ENCODE measurements around the gene PHF21B.

The PHF21B gene

DNA sequence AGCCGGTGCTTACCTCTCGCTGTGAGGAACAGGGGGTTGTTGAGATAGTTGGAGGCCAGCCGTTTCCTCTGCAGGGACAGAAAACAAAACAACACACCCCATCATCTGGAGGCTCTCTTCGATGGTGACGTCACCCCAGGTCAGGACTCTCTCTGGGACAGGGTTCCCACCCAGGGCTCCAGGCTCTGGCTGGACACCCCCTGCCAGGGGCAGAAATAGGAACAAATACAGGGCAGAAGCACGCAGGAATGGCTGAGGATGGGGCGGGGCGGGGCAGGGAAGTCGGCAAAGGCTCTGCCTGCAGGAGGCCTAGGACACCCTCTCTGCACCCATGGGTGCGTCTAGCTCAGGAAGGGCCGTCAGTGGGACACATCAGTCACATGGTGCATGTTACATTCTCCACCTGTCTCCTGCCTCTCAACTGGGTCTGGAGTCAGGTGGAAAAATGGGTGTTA lies 118.5 kb downstream of the PHF21B start:
- DNase-seq = no peak

DNA sequence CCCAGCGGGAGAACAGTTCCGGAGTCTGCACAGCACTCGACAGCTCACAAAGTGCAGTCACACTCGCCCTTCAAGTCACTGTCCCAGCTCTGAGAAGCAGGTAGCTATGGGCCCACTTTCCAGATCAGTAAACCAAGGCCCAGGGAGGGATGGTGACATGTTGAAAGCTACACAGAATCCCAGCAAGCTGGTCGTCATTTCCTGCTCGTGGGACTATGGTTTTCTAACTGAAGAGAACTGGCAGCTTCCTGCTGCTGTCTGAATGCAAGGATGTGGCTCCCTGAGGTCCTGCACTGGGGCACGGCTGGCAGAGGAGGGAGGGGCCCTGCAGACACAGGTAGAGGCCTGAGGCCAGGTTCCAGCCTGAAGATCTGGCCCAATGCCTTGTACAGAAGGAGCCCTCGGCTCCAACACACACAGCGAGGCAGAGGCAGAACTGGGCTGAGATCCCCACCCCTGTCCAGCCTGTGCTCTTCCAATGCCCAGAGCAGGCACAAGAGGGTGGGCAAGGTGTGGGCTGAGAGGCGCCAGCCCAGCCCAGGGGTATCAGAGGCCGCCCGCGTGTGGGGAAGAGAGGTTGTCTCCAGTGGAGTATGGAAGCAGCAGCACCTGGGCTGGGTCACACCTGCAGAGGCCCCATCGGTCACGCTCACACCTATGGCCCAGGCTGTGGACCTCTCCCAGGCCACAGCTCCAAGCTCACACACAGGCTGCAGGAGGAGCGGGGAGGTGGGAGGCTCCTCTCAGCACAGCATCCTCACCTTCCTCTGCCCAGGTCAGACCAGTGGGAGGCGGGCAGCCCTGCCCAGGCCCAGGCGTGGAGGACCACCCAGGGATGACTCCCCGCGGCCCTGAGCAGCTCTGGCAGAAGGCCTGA lies 119.2 kb downstream of the PHF21B start:
- no peak for DNase-seq

DNA sequence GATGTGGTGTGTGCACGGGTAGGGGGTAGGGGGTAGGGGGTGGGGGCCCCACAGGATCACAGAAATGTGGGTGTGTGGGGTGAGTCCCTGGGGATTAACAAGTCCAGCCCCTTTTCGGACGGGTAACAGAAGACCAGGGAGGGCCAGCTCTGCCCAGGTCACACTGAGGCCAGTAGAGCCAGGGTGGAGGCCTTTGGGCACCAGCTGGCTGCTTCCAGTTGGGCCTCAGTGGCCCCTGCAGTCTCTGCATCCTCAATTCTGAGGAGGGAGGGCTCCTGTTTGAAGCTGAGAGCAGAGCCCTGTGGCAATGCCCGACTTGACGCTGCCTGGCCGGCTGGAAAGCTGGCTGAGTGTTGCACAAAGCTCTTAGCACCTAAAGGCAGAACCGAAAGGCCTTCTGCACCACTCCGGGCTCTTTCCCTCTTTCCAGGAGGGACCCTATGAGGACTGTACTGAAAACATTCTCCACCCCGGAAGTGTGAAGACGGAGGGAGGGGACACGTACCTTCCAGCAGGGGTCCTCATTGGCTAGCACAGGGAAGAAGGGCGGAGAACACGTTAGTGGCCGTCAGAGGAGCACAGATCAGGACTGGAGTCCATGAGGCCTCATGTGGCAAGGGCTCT lies 120.4 kb downstream of the PHF21B start:
- no peak for DNase-seq

DNA sequence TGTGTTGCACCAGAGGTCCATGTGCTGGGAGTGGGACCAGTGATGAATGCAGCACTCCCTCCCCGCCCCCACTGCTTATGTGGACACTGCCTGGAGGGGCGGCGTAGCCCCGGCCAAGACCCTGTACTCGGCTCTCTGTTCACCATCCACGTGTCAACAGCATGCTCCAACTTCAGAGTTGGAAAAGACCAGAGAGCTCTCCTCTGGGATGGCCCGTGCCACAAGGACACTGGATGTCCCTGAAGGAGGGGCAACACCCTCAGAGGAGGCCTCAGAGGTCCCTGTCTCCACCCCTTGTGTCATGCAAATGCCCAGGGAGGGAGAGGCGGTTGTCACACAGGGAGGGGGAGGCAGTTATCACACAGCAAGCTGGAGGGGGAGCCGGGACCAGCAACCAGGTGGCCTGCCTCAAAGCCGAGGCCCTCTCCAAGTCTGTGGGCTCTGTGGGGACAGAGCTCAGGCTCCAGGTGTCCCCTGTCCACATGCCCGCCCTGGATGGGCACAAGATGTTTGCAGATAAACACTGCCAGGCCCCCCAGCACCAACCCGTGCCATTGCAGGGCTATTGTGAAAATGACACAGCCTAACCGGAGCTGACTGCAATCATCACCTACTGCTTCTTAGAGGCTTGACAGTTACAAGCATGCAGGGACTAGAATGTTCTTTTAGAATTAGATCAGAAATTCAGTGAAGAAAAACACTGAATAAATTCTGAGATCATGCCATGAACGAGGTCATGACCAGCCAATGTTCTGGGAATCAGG lies 121.1 kb downstream of the PHF21B start:
- no peak for DNase-seq

DNA sequence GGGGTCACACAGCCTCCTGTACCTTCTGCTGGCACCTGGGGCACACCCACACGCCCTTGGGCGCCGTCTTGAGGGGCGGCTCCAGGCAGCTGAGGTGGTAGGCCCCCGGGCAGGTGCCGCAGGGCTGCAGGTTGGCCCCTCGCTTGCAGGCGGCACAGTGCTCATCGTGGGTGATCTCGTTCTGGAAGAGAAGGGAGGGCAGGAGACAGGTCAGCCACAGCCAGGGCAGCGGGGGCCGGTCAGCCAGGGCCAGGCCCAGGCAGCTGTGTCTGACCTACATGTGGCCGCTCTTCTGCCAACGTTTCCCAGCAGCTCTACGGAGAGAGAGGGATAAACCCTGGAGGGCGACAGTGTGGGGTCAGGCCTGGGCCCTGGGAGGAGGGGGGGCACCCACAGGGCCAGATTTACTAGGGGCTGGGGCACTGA lies 121.9 kb downstream of the PHF21B start:
- no peak for DNase-seq

DNA sequence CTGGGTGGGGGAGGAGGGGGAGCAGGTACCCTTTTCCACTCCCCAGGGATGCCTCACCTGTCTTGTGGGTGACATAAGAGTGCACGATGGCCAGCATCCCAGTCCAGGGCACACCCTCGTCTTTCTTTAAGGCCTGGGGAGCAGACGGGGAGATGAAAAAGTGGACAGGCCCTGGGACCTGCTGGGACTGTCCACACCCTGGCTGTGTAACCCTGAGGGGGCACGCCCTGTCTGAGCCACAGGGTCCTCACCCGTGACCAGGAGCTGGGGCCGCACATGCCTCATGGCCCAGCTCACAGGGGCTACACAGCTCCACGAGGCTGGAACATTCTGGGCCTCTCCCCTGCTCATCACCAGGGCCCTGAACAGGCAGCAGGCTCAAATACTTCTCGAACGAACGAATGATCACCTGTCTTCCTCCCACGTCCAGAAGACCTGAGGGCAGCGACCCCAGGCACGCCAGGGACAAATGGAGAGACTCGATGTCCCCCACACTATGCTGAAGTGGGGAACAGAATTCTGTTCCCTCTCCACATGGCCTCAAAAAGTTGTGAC lies 123.9 kb downstream of the PHF21B start:
- DNase-seq = no peak

DNA sequence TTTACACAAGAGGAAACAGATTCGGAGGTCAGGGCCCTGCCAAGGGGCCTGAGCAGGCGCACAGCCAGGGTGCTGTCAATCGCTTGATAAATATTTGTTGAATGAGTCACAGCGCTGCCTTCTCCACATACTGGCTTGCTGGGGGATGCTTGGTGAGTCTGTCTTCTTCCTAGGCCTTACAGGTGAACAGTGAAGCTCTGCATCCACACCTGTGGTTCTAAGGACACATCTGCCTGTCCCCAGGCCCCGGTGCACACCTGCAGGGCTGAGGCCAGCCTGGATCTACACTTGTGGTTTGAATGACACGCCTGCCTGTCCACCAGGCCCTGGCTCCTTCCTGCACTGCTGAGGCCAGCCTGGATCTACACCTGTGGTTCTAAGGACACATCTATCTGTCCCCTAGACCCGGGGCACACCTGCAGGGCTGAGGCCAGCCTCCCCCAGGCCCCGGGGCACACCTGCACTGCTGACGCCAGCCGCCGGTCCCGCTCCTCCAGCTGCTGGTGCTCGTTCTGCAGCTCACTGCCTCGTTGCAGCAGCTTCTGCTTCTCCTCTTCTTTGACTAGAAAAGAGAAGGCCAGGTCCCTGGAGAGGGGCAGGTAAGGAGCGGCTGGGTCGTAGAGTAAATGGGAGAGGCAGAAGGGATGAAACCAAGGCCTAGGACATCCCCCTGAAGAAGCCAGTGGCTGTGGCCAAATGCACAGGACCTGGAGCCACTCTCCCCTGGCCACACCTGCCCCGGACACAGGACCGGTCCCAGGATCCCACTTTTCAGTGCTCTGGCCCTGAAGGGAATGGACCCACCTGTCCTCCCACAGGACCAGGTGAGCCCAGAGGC lies 124.6 kb downstream of the PHF21B start:
- DNase-seq = no peak

DNA sequence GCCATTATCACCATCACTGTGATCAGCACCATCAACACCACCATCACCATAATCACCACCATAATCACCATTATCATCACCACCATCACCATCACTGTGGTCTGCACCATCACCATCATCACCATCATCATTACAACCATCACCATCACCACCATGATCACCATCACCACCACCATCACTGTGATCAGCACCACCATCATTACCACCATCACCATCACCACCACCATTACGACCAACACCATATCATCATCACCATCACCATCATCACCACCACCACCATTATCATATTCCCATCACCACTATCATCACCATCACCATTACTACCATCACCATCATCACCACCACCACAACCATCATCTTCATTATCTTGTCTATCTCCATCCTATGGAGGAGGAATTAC lies 125.2 kb downstream of the PHF21B start:
- DNase-seq = no peak

DNA sequence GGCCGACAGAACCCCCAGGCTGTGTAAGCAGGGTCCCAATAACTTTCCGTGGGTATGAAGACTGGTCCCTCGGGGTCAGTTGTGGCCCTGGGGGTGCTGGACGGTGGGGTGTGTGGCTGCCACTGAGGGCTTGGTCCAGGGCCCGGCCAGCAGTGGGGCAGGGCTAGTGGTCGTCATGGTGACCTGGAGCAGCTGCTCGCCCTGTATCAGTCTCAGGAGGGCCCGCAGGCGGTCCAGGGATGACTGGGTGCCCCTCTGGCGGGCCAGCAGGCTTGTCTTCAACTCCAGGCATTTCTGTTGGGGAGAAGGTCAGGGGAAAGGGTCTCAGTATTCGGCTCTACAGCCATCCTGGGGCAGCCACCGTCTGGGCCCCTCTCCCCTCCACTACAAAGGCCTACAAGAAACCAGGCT lies 126.8 kb downstream of the PHF21B start:
- no peak for DNase-seq

DNA sequence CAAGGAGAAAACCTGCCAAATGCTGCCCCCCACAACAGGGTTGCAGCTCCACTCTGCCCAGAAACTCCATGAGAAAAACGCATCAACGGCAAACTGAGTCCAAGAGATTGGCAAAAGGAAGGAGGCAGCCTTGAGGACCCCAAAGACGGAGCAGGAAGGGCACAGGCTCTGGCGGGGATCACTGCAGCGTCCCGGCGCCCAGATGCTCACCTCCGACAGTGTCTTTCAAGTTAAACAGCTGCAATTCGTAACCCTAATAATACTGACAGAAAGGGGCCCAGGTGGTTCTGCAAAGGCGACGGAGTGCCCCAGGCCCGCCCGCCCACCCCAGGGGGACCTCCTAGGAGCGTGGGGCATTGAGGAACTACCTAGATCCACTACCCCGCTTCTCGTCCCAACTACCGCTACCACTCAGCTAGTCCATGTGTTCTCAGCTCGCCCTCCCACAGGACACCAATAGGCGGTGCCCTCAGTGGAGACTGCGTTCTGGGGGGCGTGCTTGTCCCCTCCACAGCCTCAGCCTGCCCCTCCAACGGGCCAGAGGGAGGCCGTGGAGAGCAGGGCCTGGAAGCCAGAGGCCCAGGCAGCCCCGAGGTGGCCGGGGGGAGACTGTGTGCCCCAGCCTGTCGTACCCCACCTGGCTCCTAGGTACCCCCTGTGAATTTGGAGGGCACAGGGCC lies 127.4 kb downstream of the PHF21B start:
- DNase-seq = no peak

DNA sequence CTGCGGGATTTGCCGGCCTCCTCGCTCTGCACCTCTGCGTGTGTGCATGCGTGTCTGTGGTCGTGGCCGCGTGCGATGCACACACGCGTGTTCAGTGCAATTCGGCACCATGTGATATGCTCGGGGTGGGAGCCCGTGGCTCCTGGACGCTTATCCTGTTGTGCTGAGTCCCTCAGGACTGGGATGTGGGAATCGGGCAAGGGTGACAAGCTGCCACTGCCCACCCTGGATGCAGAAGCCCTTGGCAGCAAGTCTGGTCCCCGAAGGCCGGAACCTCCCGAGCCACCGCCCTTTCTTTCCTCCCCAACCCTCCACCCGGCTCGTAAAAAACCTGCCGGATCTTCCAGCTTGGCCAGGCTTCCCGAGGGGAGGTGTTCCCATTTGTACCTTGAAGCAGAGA lies 128.2 kb downstream of the PHF21B start:
- no peak for DNase-seq

DNA sequence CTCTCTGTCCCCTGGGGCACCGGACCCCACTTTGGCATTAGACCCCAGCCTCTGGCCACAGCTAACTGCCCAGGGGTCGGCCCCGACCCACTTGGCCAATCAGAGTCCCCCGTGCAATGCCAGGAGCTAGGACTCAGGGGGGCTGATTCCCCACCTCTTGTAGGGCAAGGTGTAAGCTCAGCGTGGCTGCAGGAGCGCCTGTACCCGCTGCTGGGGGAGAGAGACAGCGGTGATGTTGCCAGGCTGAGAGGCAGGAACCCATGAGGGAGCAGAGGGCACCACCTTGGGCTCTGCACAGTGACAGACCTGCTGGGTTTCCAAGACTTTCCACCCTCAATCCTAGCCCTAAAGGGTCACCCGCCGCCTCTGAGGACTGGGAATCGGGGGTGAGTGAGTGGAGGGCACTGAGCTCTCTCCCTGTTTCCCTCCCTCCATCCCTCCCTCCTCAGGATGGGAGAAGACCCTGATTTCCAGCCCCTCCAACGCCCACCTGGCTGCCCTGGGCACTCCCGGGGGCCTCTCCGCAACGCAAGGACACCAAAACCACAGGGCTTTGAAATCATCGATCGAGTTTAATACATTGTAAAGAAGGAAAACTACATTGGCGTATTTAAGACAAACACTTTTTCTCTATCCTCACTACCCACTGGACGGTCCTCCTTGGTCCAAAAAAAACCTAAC lies 129.1 kb downstream of the PHF21B start:
- DNase-seq = no peak

DNA sequence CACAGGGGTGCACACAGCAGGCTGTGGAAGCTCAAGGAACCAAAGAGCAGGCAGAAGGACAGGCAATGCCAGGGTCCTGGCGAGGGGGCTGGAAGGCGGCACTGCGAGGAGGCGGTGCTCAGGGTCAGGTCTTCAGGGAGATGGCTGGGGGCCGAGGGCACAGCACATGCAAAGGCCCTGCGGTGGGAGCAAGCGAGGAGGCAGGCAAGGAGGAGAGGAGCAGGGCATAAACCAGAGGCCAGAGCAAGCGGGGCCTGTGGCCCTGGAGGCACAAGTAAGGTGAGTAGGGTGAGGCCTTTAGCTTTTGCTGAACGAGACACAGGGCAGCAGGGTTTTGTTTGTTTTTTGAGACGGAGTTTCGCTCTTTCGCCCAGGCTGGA lies 130.5 kb downstream of the PHF21B start:
- DNase-seq = no peak

DNA sequence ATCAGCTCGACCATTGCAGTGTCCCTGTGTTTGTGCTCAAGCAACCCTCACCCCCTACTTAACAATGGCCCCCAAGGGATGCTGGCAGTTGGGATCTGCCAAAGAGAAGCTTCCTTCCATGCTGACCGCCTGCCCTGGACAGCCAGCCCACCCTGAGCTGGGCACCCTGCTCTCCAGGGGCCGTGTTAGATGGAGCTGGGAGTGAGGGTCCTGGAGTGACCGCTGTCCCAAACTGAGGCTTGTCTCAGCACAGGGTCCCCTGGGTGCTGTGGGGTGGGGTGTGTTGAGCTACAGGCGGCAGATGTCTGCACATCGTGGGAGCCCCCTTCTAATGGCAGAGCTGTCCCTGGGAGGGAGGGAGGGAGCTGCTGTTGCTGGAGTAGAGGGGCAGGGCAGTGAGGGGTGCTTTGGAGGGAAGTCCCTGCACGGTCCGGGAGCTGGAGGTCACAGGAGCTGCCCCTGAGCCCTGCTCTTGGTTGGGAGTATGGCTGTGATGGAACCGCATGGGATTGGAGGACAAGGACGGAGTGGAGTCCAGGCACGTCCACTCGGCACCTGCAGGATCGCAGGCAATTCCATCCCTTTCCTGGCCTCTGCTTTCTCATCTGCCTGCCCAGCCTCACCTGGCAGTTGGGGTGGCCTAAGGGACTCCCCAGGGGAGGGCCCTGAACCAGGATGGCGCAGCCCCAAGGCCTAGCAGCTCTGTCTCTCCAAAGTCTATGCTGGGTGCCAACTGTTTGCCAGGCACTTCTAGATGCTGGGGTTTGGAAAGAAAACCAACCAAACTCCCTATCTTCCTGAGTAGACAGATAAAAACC lies 131.1 kb downstream of the PHF21B start:
- DNase-seq = no peak

DNA sequence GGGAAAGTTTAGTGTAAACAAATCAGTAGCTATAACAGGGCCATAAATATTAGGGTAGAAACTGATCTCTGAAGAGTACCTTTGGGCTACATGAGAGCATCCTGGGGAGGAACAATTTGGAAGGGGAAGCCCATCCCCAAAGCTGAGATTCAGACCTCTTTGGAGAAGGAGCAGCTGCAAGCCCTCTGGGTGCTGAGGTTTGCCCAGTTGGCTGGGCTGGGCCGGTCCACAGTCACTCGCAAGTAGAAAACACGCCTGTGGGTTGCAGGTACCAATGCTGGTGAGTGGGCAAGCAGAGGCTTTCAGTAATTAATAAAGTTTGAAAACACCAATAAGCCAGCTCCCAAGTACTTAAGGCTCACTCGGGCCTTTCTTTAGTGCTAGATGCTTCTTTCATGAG lies 132.9 kb downstream of the PHF21B start:
- no peak for DNase-seq

DNA sequence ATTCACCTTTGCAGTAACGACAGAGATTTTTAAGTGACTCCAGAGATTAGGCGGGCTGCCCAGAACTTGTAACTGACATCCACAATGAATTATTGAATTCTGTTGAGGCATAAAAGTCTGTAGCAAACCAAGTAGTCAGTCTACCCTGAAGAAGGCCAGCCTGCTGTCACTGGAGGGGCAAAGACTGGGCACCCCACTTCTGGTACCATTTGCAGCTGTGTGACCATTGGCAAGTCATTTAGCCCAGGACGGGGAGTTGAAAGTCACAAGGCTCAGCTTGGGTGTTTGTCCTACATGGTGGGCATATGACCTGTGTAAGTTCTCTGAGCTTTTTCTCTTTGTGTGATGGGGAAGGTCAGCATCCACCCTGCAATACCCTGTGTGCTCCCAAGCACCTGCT lies 138.0 kb downstream of the PHF21B start:
- DNase-seq = no peak

DNA sequence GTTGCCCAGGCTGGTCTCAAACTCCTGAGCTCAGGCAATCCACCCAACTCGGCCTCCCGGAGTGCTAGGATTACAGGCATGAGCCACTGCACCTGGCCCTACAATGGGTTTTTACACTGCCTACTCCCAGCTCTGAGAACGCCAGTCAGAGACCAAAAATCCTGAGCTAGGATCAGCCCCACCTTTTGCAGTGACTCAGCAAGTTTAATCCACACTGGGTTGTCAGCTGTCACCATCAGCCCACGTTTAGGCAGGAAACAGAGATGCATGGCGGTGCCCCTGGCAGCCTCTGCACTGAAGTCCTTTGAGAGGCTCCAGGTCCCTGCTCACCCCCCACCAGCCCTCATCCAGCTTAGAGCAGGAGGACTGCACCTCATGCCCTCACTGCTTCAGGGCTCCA lies 139.8 kb downstream of the PHF21B start:
- DNase-seq = peak; percentile 62

DNA sequence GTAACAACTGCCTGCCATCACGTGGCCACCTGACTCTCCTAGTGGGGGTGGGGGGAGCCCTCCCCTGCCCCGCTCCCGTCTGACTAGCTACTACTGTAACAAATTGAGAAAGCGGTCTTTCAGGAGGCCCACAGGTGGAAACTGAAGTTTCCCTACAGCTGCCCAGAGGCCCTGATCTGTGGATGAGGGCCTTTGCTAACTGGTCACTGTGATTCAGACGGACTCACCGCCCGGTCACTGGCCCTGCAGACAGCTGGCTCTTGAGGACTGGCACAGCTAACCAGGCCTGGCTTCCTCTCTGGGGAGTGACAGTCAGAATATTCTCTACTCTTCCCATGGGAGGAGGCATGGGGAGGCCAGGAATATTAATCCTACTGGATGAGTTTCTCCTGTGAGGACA lies 140.6 kb downstream of the PHF21B start:
- DNase-seq = no peak

DNA sequence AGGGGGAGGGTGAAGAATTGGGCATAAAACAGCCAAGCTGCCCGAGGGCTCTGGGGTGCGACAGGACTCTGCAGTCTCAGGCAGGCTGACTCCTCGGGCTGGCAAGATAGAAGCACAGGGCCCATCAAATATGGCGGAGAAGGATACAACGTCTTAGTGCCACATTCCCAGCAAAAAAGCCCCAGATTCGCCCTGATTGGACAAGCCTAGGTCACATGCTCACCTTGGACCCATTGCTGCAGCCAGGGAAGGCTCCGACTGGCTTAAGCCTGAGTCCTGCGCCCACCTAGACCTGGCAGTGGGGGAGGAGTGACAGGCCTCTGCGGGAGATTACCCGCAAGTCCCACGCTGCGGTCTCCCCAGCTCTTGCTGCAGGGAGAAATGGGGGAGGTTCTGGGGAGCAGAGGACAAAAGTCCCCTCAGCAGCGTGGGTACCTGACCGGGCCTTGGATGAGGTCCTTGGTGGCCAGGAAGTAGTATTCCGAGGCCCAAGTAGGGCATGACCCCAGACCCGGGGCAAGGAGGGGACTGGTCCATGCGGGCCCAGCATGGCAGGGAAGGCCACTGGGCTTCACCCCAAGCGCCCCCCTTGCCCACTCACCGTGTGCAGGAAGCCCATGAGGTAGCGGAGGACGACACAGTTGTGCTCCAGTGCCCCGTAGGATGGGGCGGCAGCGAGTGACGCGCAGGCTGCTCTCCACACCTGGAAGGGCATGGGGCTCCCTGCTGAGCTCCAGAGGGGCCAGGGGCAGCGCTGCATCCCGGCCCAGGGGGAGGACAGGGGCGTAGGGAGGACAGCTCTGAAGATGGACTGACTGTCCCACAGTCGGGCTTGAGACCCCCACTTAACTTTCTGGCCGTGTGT lies 144.4 kb downstream of the PHF21B start:
- DNase-seq = no peak
